ENCODE results near the gene COL19A1. TPM values are rescaled to one million over a fixed set of nuclear protein-coding genes. Genes with fewer than 3 reads are reported as not detected.

COL19A1 gene
- total RNA-seq, 1 donor from 2014 or later, result 2.0 TPM

- intact Hi-C loops (cut with DNase I), result no loop called here
- no peak for ATAC-seq (ENCODE audit: poor library complexity)
- DNase-seq, result no peak
Observed at GRCh38 chr6:69861986-69862385, 4.4 kb upstream of the COL19A1 start.

DNA sequence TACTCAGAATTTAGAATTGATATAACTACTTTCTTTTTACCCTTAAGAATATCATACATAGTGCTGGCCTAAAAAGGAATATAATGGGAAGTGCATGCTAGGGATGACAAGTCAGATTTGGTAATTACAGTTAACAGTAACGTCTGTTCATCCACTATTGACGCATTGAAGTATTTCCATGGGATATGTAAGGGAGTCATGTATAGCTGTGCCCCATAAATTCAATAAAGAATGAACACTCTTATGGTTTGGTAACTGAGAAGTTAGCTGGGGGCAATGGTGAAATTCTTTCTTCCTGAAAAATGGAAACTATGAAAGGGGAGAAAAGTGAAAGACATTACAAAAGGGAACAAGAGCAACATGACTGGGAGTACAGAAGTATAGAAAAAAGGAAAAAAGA, 2.6 kb upstream of the COL19A1 start:
- DNase-seq, result no peak
- intact Hi-C loops (cut with DNase I), result no loop called here
- no peak for ATAC-seq (ENCODE audit: poor library complexity)

- intact Hi-C loops (cut with DNase I), result no loop called here
- no peak for ATAC-seq (ENCODE audit: poor library complexity)
- no peak for DNase-seq
Observed at GRCh38 chr6:69865126-69865525, 1.2 kb upstream of the COL19A1 start.

GRCh38 chr6:69866770-69867638, 648 bp downstream of the COL19A1 start:
- ATAC-seq (ENCODE audit: poor library complexity), result peak; percentile 95
- intact Hi-C loops (cut with DNase I), result no loop called here
- peak; percentile 78 for DNase-seq

- intact Hi-C loops (cut with DNase I), result no loop called here
- no peak for ATAC-seq (ENCODE audit: poor library complexity)
Observed at GRCh38 chr6:69867639-69867976, 1.3 kb downstream of the COL19A1 start.

GRCh38 chr6:69868252-69868804, 2.0 kb downstream of the COL19A1 start:
- no peak for ATAC-seq (ENCODE audit: poor library complexity)
- no peak for DNase-seq
- intact Hi-C loops (cut with DNase I), result no loop called here

More at GRCh38 chr6:69867639-69867976, 1.3 kb downstream of the COL19A1 start:
- DNase-seq, result no peak

DNA sequence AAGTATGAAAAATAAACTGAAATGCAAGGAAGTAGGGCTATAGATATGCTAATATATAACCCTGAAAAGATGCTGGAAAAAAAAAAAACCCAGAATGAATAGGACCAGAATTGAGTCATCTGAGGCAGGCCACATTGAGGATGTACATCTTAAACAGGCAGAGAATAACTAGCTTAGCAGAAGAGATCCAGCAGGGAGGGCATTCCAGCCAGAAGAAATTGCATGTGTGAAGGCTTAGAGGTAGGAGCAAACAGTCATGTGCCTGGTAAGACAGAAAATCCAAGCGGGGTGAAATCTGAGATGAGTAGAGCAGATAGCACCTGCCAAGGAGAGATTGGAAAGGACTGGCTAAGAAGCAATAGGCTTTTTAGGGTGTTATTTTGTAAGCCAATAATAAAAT, 2.6 kb downstream of the COL19A1 start:
- ATAC-seq (ENCODE audit: poor library complexity) (no peak), DNase-seq (no peak)
- intact Hi-C loops (cut with DNase I), result no loop called here

DNA sequence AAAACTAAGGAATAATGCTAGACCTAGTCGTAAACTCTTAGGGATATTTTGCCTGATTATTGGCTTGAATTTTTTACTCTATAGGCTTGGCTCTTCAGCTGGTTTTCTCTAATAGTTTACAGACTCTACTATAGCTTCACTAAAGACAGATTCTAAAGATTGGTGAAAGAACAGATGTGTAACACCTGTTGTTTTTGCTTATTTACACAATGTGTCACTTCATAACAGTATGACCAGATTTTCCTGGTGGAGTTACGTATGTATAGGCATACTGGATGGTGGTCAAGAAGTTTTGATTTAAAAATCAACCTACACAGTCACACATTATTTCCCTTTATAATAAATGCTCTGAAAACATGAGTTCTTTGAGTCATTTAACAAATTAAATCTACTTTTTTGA, 4.8 kb downstream of the COL19A1 start:
- ATAC-seq (ENCODE audit: poor library complexity) (no peak), DNase-seq (no peak)
- intact Hi-C loops (cut with DNase I), result no loop called here

GRCh38 chr6:69873291-69873690, 6.9 kb downstream of the COL19A1 start:
- no peak for ATAC-seq (ENCODE audit: poor library complexity)
- intact Hi-C loops (cut with DNase I), result no loop called here
- no peak for DNase-seq

- DNase-seq, result no peak
- intact Hi-C loops (cut with DNase I), result no loop called here
- no peak for ATAC-seq (ENCODE audit: poor library complexity)
Observed at GRCh38 chr6:69875715-69876114, 9.4 kb downstream of the COL19A1 start.

GRCh38 chr6:69878795-69879194, 12.4 kb downstream of the COL19A1 start:
- DNase-seq, result no peak
- intact Hi-C loops (cut with DNase I), result no loop called here
- ATAC-seq (ENCODE audit: poor library complexity), result no peak

DNA sequence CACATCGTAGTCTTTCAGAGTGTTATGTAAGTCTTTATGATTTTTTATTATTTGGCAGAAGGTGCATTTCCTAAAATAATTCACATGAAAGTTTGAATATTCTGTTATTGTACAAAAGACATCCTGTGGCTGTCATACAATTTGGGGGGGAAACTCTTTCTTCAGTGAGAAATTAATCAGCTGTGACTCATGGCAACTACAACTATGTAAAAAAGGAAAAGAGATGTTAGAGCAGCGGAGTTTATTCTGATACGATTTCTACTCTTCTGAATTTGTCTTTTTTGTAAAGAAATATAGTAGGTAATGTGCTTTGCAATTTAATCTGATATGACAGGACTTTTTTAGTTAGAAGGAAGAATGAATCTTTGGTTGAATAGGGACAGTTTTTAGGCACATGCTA, 14.2 kb downstream of the COL19A1 start:
- intact Hi-C loops (cut with DNase I), result no loop called here
- no peak for ATAC-seq (ENCODE audit: poor library complexity)
- no peak for DNase-seq

GRCh38 chr6:69881322-69882151, 15.2 kb downstream of the COL19A1 start:
- ATAC-seq (ENCODE audit: poor library complexity) (no peak), DNase-seq (no peak)
- intact Hi-C loops (cut with DNase I), result no loop called here

GRCh38 chr6:69883551-69883950, 17.2 kb downstream of the COL19A1 start:
- intact Hi-C loops (cut with DNase I), result no loop called here

GRCh38 chr6:69884231-69884630, 17.9 kb downstream of the COL19A1 start:
- DNase-seq, result no peak
- ATAC-seq (ENCODE audit: poor library complexity), result no peak
- intact Hi-C loops (cut with DNase I), result no loop called here

More at GRCh38 chr6:69883551-69883950, 17.2 kb downstream of the COL19A1 start:
- ATAC-seq (ENCODE audit: poor library complexity) (no peak), DNase-seq (no peak)

- intact Hi-C loops (cut with DNase I), result no loop called here
- no peak for DNase-seq
- ATAC-seq (ENCODE audit: poor library complexity), result no peak
Observed at GRCh38 chr6:69887026-69887425, 20.7 kb downstream of the COL19A1 start.

DNA sequence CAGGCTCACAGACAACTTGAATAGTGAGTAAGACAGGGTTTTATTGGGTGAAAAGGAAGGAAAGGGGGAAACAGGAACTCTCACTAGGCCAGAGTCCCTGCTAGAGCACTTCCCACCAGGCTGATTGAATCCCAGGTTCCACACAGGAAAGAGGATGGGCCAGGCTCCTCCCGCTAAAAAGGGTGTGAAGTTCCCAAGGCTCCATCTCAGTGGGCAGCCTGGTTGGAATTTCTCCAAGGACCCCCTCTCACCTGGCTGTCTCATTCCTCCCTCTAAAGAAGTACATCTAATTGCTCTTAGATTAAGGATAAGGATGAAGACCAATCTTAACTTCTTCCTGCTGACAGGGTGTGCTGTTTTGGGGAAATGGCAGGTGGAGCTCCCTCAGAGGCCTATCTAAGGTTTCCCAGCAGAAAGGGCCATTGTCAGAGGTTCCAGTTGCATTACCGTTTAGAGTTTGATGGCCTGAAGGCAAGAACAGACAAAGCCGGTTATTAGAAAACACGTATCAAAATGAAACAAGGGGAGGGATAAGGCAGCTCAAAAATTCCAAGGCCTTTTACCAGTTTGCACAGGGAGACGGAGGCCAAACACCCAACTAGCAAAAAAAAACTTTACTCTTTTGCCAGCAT, 21.5 kb downstream of the COL19A1 start:
- ATAC-seq (ENCODE audit: poor library complexity) (no peak), DNase-seq (no peak)
- intact Hi-C loops (cut with DNase I), result no loop called here

- ATAC-seq (ENCODE audit: poor library complexity), result no peak
- DNase-seq, result no peak
- intact Hi-C loops (cut with DNase I), result no loop called here
Observed at GRCh38 chr6:69888482-69889233, 22.3 kb downstream of the COL19A1 start.
